ACC112 (cell line): ENCODE measurements around the gene HTATSF1.

ENCODE experiments used
- H2AFZ ChIP-seq: fragments of 200-600 bp; sonication (generic); one replicate; pipeline ENCODE4 v1.6.0; 2017; ENCODE audit warnings: antibody characterized with exemption, low read length; ENCODE audit not compliant: unreplicated experiment
- H3K27ac ChIP-seq: fragments of 200-600 bp; sonication (generic); 2 replicates; pipeline ENCODE4 v1.5.1; 2014; ENCODE audit warnings: low read depth, mild to moderate bottlenecking, antibody characterized with exemption, low read length, moderate library complexity
- H3K27me3 ChIP-seq: fragments of 200-600 bp; sonication (generic); 2 replicates; pipeline ENCODE4 v1.6.1; 2014; ENCODE audit warnings: mild to moderate bottlenecking, antibody characterized with exemption, low read length, moderate library complexity, mixed read lengths; ENCODE audit not compliant: insufficient read depth
- H3K36me3 ChIP-seq: fragments of 200-600 bp; sonication (generic); 2 replicates; pipeline ENCODE4 v1.6.1; 2016; ENCODE audit warnings: mild to moderate bottlenecking, antibody characterized with exemption, low read length, moderate library complexity, mixed read lengths; ENCODE audit not compliant: insufficient read depth
- H3K4me1 ChIP-seq: fragments of 200-600 bp; sonication (generic); one replicate; pipeline ENCODE4 v1.6.1; 2016; ENCODE audit warnings: low read length, mixed read lengths; ENCODE audit not compliant: insufficient read depth, unreplicated experiment, control insufficient read depth
- H3K4me3 ChIP-seq: fragments of 200-600 bp; sonication (generic); 2 replicates; pipeline ENCODE4 v1.5.1; 2014; ENCODE audit warnings: mild to moderate bottlenecking, low read depth, low read length
- H3K79me2 ChIP-seq: fragments of 200-600 bp; sonication (generic); one replicate; pipeline ENCODE4 v1.6.0; 2016; ENCODE audit warnings: low read length; ENCODE audit not compliant: control insufficient read depth, unreplicated experiment, insufficient read depth

HTATSF1 gene

GRCh38 chrX:136497556-136498052 is at the start of gene HTATSF1:
TSS of gene HTATSF1 (plus strand) at chrX:136497592. CDS start at chrX:136497685, 93 bp downstream.
- Histone ChIP-seq H3K4me3 (peak within 1 kb of the TSS; percentile 95), H3K4me1 (peaks cover 5% of the 10 kb centered on the region), H3K27ac (peak within 1 kb of the TSS; percentile 94), H3K79me2 (peaks cover 24% of the 10 kb centered on the region), H2AFZ (peak within 1 kb of the TSS; percentile 97), H3K36me3 (no peaks in the 10 kb centered on the region; the same call in 1 of the 2 replicates), H3K27me3 (no peaks in the 10 kb centered on the region)

GRCh38 chrX:136447968-136448367 is 49.4 kb upstream of the HTATSF1 start:
- no peaks in the 10 kb centered on the region for H3K36me3 ChIP-seq
- H3K27me3 ChIP-seq = no peaks in the 10 kb centered on the region
- no peak overlapping the region for H2AFZ ChIP-seq

GRCh38 chrX:136450050-136450830 is 47.2 kb upstream of the HTATSF1 start:
- Histone ChIP-seq H3K4me3 (no peak overlapping the region), H3K4me1 (no peaks in the 10 kb centered on the region), H3K27me3 (no peaks in the 10 kb centered on the region), H3K27ac (no peak overlapping the region), H3K79me2 (no peaks in the 10 kb centered on the region), H2AFZ (no peak overlapping the region), H3K36me3 (no peaks in the 10 kb centered on the region)

More at GRCh38 chrX:136447968-136448367, 49.4 kb upstream of the HTATSF1 start:
- no peak overlapping the region for H3K27ac ChIP-seq
- H3K4me1 ChIP-seq = no peaks in the 10 kb centered on the region
- no peak overlapping the region for H3K4me3 ChIP-seq
- H3K79me2 ChIP-seq = no peaks in the 10 kb centered on the region

- no peaks in the 10 kb centered on the region for H3K4me1 ChIP-seq
These were observed 44.8 kb upstream of the HTATSF1 start for GRCh38 chrX:136452614-136453013.

GRCh38 chrX:136453114-136453513 is 44.3 kb upstream of the HTATSF1 start:
- H3K27ac ChIP-seq = no peak overlapping the region

More at GRCh38 chrX:136452614-136453013, 44.8 kb upstream of the HTATSF1 start:
- Histone ChIP-seq H2AFZ (no peak overlapping the region), H3K27ac (no peak overlapping the region), H3K4me3 (no peak overlapping the region), H3K79me2 (no peaks in the 10 kb centered on the region), H3K27me3 (no peaks in the 10 kb centered on the region), H3K36me3 (no peaks in the 10 kb centered on the region)

GRCh38 chrX:136453771-136454170 is 43.6 kb upstream of the HTATSF1 start:
- no peak overlapping the region for H3K4me3 ChIP-seq

More at GRCh38 chrX:136453114-136453513, 44.3 kb upstream of the HTATSF1 start:
- no peaks in the 10 kb centered on the region for H3K36me3 ChIP-seq
- no peak overlapping the region for H2AFZ ChIP-seq
- H3K4me3 ChIP-seq = no peak overlapping the region
- no peaks in the 10 kb centered on the region for H3K4me1 ChIP-seq
- no peaks in the 10 kb centered on the region for H3K27me3 ChIP-seq
- no peaks in the 10 kb centered on the region for H3K79me2 ChIP-seq

GRCh38 chrX:136456133-136456532 is 41.3 kb upstream of the HTATSF1 start:
- Histone ChIP-seq H3K4me3 (no peak overlapping the region), H3K4me1 (no peaks in the 10 kb centered on the region), H3K27me3 (no peaks in the 10 kb centered on the region), H3K79me2 (no peaks in the 10 kb centered on the region), H3K36me3 (no peaks in the 10 kb centered on the region), H3K27ac (no peak overlapping the region), H2AFZ (no peak overlapping the region)

More at GRCh38 chrX:136453771-136454170, 43.6 kb upstream of the HTATSF1 start:
- no peaks in the 10 kb centered on the region for H3K36me3 ChIP-seq
- no peaks in the 10 kb centered on the region for H3K79me2 ChIP-seq
- H3K4me1 ChIP-seq = no peaks in the 10 kb centered on the region
- no peaks in the 10 kb centered on the region for H3K27me3 ChIP-seq
- no peak overlapping the region for H3K27ac ChIP-seq
- no peak overlapping the region for H2AFZ ChIP-seq

- Histone ChIP-seq H3K27ac (no peak overlapping the region), H2AFZ (no peak overlapping the region), H3K4me1 (no peaks in the 10 kb centered on the region), H3K27me3 (no peaks in the 10 kb centered on the region), H3K79me2 (no peaks in the 10 kb centered on the region), H3K4me3 (no peak overlapping the region), H3K36me3 (no peaks in the 10 kb centered on the region)
These were observed 40.0 kb upstream of the HTATSF1 start for GRCh38 chrX:136457303-136457917.

- no peak overlapping the region for H3K4me3 ChIP-seq
- H3K27ac ChIP-seq = no peak overlapping the region
- no peaks in the 10 kb centered on the region for H3K4me1 ChIP-seq
- no peaks in the 10 kb centered on the region for H3K79me2 ChIP-seq
- H2AFZ ChIP-seq = no peak overlapping the region
- no peaks in the 10 kb centered on the region for H3K36me3 ChIP-seq
- peaks cover 10% of the 10 kb centered on the region; the same call in 1 of the 2 replicates for H3K27me3 ChIP-seq
These were observed 32.8 kb upstream of the HTATSF1 start for GRCh38 chrX:136464589-136464988.

- H3K36me3 ChIP-seq = no peaks in the 10 kb centered on the region
- H2AFZ ChIP-seq = no peak overlapping the region
- no peaks in the 10 kb centered on the region for H3K4me1 ChIP-seq
- no peaks in the 10 kb centered on the region for H3K79me2 ChIP-seq
- H3K27ac ChIP-seq = no peak overlapping the region
- peaks cover 10% of the 10 kb centered on the region; the same call in 1 of the 2 replicates for H3K27me3 ChIP-seq
- H3K4me3 ChIP-seq = no peak overlapping the region
These were observed 30.1 kb upstream of the HTATSF1 start for GRCh38 chrX:136467303-136467702.
